ENCODE results near the gene CYB561D2. TPM values are rescaled to one million over a fixed set of nuclear protein-coding genes. Genes with fewer than 3 reads are reported as not detected.

Gene CYB561D2
- total RNA-seq, 1 experiment from 2014 or later, result 19.3 TPM

- H4K20me1 ChIP-seq (ENCODE audit: insufficient read depth), result no peaks in the 10 kb centered on the region; the same call in 1 of the 2 replicates
- no TSS peak for BruUV-seq (replicated peaks)
- TF ChIP-seq EZH2 (IDR thresholded peaks at IDR 0.05; ENCODE audit: low read depth) (no peak), CTCF (conservative IDR thresholded peaks at IDR 0.05) (no peak)
- CTCF ChIA-PET, result interaction anchor here (0.6 kb wide), 2 partner anchors 268 to 1005 kb away, joined by 3 to 9 read pairs; no protein-coding TSS in a partner anchor
- no peaks in the 10 kb centered on the region for H3K36me3 ChIP-seq (ENCODE audit: low read depth)
- no peak for DNase-seq
- POLR2A ChIA-PET (ENCODE audit: unreplicated experiment), result no interaction called here
- H3K27ac ChIP-seq, result no peak overlapping the region
- no peak overlapping the region for H2AFZ ChIP-seq
- no peaks in the 10 kb centered on the region for H3K79me2 ChIP-seq (ENCODE audit: low read depth)
- H3K27me3 ChIP-seq (ENCODE audit: insufficient read depth, low read depth), result no peaks in the 10 kb centered on the region
- no peaks in the 10 kb centered on the region for H3K9me3 ChIP-seq (ENCODE audit: insufficient read depth, low read depth)
- no peaks in the 10 kb centered on the region for H3K9me2 ChIP-seq (ENCODE audit: insufficient read depth)
- H3K4me1 ChIP-seq (replicated peaks; ENCODE audit: insufficient read depth), result no peaks in the 10 kb centered on the region
- no peak overlapping the region for H3K4me2 ChIP-seq
- H3F3A ChIP-seq (ENCODE audit: insufficient read depth, low read depth), result no peaks in the 10 kb centered on the region
- H3K4me3 ChIP-seq, result no peak overlapping the region
- intact Hi-C loops (cut with micrococcal nuclease; ENCODE audit: unreplicated experiment), result no loop called here
Observed at GRCh38 chr3:50383750-50384149, 33.1 kb downstream of the CYB561D2 start.

- ChIA-PET POLR2A (ENCODE audit: unreplicated experiment) (no interaction called here), CTCF (no interaction called here)
- H3K9me3 ChIP-seq (ENCODE audit: insufficient read depth, low read depth), result no peaks in the 10 kb centered on the region
- BruUV-seq (replicated peaks), result no TSS peak
- H3K36me3 ChIP-seq (ENCODE audit: low read depth), result no peaks in the 10 kb centered on the region
- no peak overlapping the region for H3K27ac ChIP-seq
- no peak for TF ChIP-seq CTCF (conservative IDR thresholded peaks at IDR 0.05)
- TF ChIP-seq EZH2 (IDR thresholded peaks at IDR 0.05; ENCODE audit: low read depth), result no peak
- no peaks in the 10 kb centered on the region for H3K79me2 ChIP-seq (ENCODE audit: low read depth)
- H3K4me2 ChIP-seq, result no peak overlapping the region
- intact Hi-C loops (cut with micrococcal nuclease; ENCODE audit: unreplicated experiment), result no loop called here
- no peak overlapping the region for H2AFZ ChIP-seq
- no peaks in the 10 kb centered on the region; the same call in 1 of the 2 replicates for H4K20me1 ChIP-seq (ENCODE audit: insufficient read depth)
- no peaks in the 10 kb centered on the region for H3F3A ChIP-seq (ENCODE audit: insufficient read depth, low read depth)
- no peaks in the 10 kb centered on the region for H3K4me1 ChIP-seq (replicated peaks; ENCODE audit: insufficient read depth)
- H3K9me2 ChIP-seq (ENCODE audit: insufficient read depth), result no peaks in the 10 kb centered on the region
- no peaks in the 10 kb centered on the region for H3K27me3 ChIP-seq (ENCODE audit: insufficient read depth, low read depth)
- no peak overlapping the region for H3K4me3 ChIP-seq
- no peak for DNase-seq
Observed at GRCh38 chr3:50385754-50386153, 35.1 kb downstream of the CYB561D2 start.

- CTCF ChIA-PET, result no interaction called here
- no TSS peak for BruUV-seq (replicated peaks)
- no peak overlapping the region for H3K4me3 ChIP-seq
Observed at GRCh38 chr3:50388016-50388719, 37.5 kb downstream of the CYB561D2 start.

More at GRCh38 chr3:50388016-50388719, 37.5 kb downstream of the CYB561D2 start:
- intact Hi-C loops (cut with micrococcal nuclease; ENCODE audit: unreplicated experiment), result no loop called here
- H3K79me2 ChIP-seq (ENCODE audit: low read depth), result no peaks in the 10 kb centered on the region
- H3K27me3 ChIP-seq (ENCODE audit: insufficient read depth, low read depth), result no peaks in the 10 kb centered on the region
- no peaks in the 10 kb centered on the region for H3K36me3 ChIP-seq (ENCODE audit: low read depth)
- H3K4me2 ChIP-seq, result no peak overlapping the region
- H2AFZ ChIP-seq, result no peak overlapping the region
- H3K4me1 ChIP-seq (replicated peaks; ENCODE audit: insufficient read depth), result peaks cover 8% of the 10 kb centered on the region; the same call in 1 of the 2 replicates
- no peak overlapping the region for H3K27ac ChIP-seq
- no peaks in the 10 kb centered on the region; the same call in 1 of the 2 replicates for H4K20me1 ChIP-seq (ENCODE audit: insufficient read depth)
- POLR2A ChIA-PET (ENCODE audit: unreplicated experiment), result no interaction called here
- TF ChIP-seq EZH2 (IDR thresholded peaks at IDR 0.05; ENCODE audit: low read depth) (no peak), CTCF (conservative IDR thresholded peaks at IDR 0.05) (no peak; the same call in 1 of the 2 replicates)
- H3F3A ChIP-seq (ENCODE audit: insufficient read depth, low read depth), result no peaks in the 10 kb centered on the region
- H3K9me2 ChIP-seq (ENCODE audit: insufficient read depth), result no peaks in the 10 kb centered on the region
- no peaks in the 10 kb centered on the region for H3K9me3 ChIP-seq (ENCODE audit: insufficient read depth, low read depth)
- no peak for DNase-seq

All from PC-9 (cell line).